ENCODE data around the gene NRG2.

Gene NRG2

DNA sequence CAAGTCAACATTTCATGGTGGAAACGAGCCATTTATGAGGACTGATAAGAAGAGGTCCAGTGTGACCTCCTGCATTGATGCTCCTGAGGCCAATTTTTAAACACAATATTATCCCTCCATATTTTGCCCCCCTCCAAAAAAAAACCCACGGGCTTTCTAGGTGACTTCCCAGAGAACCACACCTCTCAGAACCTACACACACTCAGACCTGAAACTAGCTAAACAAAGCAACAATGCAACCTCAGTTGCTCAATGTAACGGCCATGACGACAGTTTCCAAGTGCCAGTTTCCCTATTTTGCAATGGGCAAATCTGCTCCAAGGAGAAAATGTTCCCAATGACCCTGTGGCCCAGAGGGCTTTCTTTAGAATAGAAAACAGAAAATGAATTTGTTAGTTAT lies 3.5 kb downstream of the NRG2 start:
- no peak for DNase-seq

DNA sequence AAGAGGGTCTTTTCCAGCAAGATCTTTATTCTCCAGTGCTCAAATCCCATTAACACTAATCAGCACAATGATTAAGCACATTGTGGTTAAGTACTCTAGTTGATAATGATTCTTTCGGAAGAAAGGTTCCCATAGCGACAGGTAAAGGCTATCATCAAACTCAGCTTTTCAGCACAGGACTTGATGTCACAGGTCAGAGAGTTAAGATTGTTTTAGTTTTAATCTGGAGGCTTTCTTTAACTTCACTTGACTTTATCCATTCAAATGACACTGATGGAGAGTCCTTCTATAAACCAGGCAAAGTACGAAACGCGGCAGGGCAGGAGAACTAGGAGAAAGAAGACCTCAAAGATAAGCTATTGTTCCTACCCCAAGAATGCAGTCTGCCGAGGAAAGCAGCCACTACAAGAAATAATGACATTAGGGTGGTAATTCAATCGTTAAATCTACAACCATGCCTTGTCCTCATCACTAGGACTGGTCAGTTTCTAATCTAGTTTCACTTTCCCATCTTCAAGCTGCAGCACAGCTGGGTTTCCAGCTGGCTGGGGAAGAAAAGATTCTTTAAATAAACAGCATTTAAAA lies 4.6 kb downstream of the NRG2 start:
- DNase-seq, result no peak

DNA sequence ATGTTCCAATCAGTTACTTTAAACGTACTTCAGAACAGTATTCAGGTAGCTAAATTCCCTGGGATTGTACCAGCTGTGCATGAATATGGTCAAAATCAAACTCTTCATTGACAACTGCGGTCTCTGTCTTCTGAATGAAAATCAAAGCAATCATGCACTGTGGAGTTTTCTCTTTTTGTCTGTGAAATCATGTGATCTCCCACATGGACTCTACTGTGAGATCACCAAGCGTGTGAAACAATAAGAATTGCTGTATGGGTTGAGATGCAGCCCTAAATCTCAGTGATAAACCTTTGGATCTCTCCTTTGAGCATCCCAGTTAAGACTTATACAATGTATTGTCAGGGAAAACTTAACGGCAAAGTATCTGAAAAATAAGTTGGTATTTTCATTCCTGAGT lies 6.1 kb downstream of the NRG2 start:
- DNase-seq, result no peak

DNA sequence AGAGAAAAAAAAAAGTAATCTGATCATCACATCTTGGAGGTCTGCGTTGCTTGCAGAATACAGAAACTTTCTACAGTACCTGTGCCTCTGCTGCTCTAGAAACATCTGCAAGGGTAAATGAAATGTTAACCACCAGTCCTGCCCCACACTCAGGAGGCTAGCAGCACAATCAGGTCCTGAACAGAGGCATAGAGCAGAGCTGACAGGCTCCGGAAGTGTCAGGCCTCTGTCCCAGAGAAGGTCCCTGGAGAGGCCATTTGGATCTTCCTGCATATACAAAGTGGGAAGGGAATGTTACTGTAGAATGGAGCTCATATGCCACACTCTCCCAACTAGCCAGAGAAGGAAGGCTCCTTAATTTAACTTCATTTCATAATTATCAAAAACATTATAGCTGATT lies 7.2 kb downstream of the NRG2 start:
- DNase-seq, result no peak

DNA sequence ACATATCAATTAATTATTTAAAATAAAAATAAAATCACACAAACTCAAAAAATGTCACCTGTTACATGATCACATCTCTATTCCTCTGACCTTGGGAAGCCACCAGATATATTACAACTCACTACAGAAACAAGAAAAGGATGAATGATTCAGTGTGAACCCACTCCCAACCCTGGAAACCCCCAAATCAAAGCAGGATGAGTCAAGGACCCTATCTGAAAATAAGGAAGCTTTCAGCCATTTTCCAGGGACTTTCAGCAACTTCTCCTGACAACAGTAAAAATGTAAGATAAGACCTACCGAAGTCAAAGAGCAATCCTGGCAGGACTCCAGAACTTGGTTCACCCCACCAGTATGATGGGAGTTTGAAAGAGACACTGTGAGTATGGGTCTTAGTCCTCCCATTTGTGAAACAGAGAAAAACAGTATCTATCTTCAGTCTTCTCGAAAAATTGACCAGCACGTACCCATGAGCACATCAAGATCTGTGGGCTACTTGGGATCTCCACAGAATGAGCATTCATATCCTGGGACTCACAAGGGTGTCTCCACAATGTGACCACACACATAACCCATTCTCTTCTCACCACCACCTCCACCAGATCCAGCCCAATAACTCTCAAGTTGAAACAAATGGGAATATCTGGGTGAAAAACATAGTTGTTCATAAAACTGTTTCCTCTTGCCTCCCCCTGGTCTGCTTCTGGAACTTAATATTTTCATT lies 9.9 kb downstream of the NRG2 start:
- DNase-seq, result no peak

DNA sequence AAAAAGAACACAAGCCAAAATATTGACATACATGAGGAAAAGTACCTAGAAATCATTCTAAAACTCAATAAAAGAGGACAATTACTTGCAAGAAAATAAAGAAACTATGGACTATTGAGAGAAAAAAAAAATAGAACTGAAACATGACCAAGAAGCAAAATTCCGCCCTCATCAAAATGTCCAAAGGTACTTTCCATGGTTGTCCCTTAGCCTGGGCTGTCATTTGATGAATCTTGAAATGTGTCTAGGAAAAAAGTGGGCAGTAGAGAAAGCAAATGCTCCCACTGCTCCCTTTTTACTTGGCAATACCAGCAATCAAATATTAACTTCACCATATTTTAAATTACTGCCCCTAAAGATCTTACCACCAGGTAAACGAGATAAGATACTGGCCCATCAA lies 10.8 kb downstream of the NRG2 start:
- no peak for DNase-seq

DNA sequence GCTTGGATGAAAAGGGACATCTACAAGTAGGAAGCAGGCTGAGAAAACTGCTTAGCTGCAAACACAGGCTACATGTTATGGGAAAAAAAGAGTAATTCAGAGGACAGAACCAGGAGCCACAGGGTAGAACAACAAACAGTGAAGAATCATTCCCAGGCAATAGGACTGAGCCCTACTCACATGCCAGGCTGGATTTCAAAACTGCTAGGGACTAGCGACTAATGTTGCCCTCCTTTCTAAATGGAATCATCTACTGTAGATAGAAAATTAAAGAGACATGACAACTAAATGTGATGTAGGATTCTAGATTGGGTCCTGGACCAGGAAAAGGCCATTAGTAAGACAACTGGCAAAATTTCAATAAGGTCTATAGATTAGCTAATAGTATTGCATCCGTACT lies 15.3 kb downstream of the NRG2 start:
- no peak for DNase-seq

DNA sequence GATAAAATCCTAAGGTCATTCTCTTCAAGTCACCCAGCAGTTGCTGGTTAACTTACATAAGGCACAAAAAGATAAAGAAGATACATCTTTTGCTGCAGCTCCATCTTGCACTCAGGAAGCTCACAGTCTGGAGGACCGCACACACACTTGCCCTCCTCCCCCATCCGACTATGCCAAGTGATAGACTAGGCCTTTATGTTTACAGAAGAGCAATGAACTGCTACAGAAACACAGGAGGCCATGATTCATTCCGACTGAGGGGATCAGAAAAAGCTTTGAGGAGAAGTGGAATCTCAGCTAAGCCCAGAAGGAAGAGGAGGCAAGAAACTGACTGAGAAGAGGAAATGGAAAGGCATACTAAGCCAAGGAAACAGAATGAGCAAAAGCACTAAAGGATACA lies 17.4 kb downstream of the NRG2 start:
- no peak for DNase-seq

DNA sequence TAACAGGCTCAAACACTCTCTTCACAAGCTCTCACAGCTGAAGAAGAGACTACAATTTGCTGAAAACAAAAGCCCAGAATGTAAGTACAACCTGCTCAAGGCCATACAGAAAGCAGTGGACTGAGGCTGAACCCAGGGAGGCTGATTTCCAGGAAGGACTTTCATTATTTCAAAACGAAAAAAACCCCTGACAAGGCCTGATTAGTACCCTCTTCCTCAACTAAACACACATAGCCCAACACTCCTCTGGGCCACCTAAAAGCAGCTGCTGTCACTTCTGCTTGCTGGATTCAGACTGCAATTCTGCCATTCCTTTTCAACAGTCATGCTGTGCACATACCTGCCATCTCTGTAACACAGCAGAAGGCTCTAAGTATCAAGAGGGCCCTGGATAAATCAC lies 18.2 kb downstream of the NRG2 start:
- DNase-seq, result no peak

DNA sequence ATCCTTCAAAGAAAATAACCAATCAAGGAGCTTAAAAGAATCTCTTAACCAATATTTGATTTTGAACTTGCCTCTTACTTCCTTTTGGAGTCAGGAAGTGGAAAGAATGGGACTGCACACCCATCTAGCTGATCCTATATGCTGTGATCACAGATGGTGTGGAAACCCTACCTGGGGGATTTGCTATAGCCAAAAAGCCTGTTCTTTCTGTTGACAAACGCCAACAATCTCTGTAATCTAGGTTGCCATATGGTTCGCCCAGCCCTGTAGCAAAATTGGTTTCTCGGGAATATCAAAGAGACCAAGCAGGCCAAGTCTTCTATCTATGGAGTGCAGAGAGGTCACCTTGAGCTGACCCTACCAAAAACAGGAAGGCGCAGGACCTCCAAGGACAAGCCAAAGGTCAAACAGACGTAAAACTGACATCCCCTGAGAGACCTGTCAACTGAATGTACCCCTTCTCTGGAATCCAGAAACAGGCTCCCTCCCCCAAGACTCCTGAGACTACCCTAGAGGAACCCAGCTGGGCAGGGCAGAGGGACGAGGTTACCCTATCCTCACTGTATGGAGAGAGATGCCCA lies 19.4 kb downstream of the NRG2 start:
- DNase-seq, result no peak

DNA sequence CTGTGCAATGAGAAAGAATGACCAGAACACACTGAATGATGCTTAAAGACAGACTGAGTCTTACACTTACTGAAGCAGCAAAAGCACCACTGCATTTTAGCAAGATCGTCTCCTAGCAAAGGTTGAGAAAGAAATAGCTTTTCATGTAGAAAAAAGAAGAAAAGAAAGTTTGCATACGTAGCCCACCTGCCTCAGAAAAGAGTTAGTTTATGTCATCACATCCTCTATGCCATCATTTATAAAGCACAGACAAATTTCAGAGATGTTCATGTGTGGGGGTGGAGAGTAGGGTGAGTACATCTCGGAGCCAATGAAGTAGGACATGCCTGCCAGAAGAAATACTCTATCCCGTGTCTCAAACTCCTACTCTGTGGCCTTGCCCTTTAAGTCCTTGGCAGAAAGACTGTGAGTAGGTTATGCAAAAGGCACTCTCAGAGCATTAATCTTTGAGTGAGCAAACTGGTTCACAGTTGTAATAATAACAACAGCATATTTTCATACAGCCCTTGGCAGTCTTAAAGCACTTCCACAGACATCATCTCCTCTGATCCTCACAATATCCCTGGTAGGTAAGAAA lies 22.4 kb downstream of the NRG2 start:
- no peak for DNase-seq

DNA sequence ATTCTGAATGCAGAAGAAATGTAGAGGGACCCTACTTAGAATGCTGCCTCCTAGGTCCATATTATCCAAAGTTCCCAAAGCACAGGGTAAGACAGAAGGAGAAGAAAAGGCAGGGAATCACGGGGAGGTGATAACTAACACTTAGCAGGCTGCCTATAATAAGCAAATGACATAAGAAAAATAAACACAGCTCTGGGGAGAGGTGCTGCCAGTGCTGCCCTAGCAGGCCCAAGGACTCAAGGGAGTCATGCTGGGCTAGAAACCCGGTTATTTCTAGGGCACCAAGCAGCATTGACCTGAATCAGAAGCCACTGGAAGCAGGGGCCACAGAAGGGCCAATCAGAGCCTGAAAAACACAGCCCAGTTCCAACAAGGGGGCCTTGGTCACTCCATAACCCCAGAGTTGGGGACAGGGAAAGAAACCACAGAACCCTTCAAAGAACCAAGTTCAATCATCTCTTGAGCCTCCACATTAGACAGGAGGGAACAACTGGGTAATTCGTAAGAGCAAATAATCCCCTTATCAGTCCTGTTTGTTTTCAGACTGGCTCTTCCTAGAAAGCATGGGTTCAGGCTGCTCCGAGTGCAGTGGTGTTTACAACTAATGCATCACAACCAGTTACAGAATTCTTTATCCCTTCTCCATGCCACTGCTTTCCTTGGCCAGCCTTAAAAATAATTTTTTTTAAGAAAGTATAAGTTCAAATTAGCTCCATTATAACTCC lies 24.0 kb downstream of the NRG2 start:
- DNase-seq, result no peak

DNA sequence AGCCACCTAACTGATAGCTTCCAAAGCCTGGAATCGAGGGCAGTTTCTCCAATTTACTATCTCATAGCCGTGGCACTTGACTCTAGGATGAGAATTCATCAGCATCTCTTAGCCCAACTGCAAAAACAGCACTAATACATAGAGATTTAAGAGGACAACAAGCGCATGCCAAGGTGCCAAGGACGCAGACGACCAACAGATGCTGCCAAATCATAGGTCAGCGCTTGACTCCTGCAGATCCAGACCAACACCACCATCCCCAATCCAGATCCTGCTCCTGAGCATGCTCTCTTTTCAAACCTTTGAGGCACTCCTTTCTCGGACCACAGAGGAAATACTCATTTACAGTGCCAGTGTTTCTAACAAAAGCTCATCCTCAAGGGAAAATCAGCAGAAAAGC lies 24.6 kb downstream of the NRG2 start:
- no peak for DNase-seq

DNA sequence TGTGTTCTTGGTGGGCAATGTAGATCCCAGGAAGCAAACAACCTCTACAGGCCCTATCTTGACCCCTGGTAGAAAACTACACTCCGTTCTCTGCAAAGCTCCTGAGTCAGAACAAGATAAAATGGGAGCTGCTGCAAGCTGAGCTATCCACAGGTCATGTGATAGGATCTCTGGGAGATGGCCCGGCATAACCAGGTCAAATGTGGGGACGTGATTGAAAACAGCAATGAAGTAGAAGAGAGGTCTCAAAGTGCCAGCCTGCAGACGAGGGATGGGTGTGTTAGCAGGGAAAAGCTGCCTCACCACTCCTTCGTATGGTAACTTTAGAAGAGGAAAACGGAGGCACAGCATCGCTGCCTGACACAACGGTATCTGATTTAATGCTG lies 25.0 kb downstream of the NRG2 start:
- DNase-seq, result no peak

DNA sequence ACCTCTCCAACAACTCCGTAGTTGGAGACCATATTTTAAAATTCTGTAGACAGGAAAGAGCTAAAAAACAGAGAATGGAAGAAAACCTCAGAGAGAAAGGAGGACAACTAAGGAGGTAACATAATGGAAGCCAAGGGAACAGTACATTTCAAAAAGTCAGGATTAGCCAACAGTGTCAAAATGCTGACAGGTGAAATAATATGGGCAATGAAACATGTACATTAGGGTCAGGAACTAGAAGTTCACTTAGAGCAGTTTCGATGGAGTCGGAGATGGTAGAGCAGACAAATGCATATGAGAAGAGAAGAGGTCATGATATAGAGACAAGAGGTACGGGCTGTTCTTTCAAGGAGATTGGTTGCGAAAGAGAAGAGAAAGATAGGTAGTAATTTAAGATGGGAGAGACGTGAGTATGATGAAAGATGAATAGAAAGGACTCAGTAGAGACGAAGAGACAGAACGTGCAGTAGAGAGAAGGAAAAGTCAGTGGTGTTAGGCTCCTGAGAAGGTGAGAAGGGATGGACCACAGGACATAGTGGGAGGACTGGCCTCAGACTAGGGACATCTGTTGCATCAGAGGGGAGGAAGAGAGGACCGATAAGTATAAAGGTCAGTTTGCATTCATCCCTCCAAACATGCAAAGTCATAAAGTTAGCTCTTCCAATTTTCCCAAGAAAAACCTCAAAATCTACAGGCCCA lies 25.6 kb downstream of the NRG2 start:
- DNase-seq, result no peak

DNA sequence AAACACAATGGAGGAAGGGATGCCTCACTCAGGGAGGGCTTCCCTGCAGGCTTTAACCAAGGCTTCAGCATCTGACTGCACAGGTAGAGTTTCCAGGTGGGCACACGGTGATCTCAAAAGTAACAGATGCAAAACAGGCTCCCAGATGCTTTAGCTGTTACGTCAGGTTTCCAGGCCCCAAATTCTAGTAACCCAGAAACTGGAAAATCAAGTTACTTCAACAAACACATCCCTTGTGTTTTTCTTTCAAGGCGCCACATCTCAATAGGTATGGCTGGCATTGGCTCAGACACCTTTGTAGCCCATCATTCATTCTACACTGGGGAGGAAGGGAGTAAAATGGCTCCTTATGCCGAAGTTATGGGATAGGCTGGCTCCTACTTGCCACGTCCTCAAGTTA lies 27.4 kb downstream of the NRG2 start:
- DNase-seq, result no peak

DNA sequence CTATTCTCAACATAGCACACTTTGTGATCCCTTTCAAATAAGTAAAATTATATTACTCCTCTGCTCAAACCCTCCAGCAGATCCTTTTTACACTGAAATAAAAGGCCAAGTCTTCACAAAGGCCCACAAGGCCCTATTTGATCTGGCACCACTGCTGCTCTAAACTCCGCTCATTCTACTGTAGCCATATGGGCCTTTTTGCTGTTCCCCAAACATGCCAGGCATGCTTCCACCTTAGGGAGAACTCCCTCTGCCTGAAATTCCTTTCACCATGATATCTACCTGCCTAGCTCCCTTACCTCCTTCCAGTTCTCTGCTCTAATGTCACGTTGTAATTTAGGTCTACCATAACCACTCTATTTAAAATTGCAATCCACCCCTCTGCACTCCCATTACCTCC lies 28.3 kb downstream of the NRG2 start:
- DNase-seq, result no peak

DNA sequence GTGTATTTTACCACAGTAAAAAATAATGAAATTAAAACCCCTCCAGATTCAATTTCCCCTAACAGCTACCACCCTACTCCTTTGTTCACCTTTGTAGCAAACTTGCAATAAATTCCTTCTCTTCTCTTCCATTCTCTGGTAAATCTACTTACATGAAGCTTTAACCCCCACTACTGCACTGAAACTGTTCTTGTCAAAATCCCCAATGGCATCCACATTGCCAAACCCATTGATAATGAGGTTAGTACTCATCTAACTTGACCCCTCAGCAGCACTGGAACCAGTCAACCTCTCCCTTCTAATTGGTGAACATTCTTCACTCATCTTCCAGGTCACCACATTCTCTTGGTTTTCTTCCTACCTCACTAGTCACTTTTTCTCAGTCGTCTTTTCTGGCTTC lies 29.6 kb downstream of the NRG2 start:
- DNase-seq, result no peak

DNA sequence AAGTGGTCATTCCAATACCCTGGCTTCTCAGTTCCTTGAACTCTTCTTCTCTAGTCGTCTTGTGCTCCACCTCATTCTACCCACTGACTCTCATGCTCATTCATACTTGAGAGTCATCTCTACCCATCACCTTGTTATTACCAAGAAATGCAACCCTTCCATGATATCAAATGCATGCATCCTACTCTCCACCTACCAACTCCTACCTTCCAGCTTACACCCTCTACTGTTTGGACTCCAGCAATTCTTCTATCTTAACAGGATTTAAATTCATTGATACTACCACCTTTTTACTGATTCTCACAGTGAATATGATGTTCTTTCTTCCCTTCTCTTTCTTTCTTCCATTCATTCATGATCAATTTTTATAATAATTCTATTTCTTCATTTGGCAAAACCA lies 30.7 kb downstream of the NRG2 start:
- DNase-seq, result no peak

DNA sequence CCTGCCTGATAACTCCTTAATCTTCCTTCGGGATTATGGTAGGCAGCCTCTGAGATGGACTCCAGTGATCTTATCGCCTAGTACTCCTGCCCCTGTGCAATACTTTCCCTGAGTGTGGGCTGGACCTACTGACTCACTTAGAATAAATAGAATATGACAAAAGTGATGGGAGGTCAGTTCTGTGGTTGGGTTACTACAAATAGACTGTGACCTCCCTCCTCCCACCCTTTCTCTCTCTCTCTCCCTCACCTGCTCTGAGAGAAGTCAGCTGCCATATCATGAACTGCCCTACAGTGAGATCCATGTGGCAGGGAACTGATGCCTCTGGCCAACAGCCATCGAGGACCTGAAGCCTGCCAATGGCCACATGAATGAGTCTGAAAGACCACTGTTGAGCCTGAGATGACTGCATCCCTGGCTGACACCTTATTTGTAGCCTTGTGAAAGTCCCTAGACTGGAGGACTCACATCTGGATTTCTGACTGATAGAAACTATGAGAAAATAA lies 31.7 kb downstream of the NRG2 start:
- no peak for DNase-seq

DNA sequence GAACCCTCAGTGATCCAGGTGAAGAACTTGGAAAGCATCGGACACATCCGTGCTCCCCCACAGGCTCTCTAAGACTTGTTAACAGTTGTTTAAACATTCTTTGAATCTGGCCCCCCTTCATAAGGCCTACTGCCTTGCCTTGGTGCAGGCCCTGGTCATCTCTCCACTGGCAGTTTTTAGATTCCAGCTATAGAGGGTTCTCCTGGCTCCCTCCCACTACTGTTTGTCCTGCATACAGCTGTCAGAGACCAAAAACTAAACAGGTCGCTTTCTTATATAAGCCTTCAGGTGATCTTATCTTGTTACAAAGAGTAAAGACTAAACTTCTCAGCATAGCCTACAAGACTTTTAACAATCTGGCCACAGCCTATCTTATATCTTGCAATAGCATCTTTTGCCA lies 32.3 kb downstream of the NRG2 start:
- no peak for DNase-seq

DNA sequence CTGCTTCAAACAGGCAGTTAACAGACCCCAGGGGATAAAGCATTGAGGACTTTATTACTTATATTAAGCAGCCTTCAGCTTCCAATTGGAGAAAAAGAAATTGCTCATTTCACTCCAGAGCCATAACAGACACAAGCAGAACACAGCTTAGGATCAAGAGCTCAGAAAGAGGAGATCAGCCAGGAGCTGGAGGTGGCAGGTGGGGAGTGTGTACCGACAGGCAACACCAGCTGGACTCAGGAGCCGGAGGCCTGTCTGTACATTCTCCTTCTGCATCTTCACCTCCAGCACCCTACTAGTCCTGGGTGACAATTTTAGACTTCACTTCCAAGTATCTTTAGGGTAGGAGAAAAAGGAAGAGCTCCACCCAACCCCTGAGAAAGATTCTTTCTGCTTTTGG lies 35.8 kb downstream of the NRG2 start:
- DNase-seq, result no peak

DNA sequence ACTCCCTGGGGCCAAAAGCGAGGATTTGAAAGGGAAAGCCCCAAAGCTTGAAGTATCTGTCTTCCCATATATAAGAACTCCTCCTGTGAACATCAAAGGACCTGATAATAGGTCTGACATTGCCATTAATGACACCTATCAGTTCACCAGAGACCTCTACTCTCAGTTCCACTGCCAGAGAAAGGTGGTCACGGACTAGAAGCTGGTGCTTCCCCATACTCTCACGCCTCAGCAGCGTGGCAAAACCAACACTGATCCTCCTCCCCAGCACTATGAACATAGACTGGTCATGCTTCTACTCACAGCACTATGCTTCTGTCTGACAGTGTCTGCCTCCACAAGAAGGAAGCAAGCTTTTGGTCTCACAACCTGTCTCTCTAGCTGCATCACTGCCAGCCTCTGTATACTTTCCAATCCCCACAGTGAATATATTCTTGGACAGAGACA lies 37.9 kb downstream of the NRG2 start:
- DNase-seq, result no peak
